Measurements from ENCODE around the gene PGBD4.

Gene PGBD4

DNA sequence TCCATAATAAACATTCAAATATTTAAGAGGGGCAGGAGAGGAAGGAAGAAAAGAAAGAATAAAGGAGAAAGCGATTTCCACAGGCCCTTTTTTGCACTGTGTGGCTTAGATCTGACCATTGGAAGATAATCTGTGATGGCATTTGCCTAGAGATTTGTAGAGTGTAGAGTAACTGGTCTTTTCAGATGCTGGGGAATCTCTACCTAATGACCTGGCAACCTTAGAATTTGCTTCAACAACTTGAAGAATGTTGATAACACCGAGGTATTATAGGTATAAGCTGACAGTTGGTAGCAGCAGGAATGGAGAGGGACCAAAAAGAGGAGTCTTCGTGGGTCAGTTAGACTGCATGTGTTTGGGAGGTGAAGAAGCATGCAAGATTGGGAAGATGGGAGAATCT is 41.9 kb upstream of the PGBD4 start:
- no peak for DNase-seq
- Histone ChIP-seq H3K9me3 (ENCODE audit: severe bottlenecking) (no peaks in the 10 kb centered on the region), H3K36me3 (no peaks in the 10 kb centered on the region), H3K27ac (no peak overlapping the region), H3K4me3 (ENCODE audit: low read depth, low read length) (no peak overlapping the region), H3K27me3 (ENCODE audit: insufficient read depth, low read depth, severe bottlenecking) (no peaks in the 10 kb centered on the region)
- TF ChIP-seq, protein P1, sequence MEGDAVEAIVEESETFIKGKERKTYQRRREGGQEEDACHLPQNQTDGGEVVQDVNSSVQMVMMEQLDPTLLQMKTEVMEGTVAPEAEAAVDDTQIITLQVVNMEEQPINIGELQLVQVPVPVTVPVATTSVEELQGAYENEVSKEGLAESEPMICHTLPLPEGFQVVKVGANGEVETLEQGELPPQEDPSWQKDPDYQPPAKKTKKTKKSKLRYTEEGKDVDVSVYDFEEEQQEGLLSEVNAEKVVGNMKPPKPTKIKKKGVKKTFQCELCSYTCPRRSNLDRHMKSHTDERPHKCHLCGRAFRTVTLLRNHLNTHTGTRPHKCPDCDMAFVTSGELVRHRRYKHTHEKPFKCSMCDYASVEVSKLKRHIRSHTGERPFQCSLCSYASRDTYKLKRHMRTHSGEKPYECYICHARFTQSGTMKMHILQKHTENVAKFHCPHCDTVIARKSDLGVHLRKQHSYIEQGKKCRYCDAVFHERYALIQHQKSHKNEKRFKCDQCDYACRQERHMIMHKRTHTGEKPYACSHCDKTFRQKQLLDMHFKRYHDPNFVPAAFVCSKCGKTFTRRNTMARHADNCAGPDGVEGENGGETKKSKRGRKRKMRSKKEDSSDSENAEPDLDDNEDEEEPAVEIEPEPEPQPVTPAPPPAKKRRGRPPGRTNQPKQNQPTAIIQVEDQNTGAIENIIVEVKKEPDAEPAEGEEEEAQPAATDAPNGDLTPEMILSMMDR (IDR thresholded peaks at IDR 0.05; ENCODE audit: low read depth, low read length) = no peak

DNA sequence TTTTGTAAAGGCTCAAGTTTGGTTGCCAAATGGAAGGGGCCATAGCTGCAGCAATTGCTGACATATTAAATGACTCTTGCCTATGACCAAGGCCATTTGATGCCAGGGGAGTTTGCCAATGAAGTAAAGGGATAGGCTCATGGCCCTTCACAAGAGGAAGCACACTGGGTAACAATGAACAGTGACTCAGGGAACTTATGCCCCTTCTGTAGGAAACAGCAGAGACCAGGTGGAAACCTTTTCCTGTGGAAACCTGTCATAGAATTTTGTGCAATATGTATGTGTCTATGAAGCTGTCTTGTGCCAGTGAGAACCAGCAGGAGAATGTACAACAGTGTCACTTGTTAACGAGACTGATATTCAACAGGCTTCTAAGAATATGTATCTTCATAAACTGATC is 37.4 kb upstream of the PGBD4 start:
- no peak for DNase-seq
- H3K9me3 ChIP-seq (ENCODE audit: severe bottlenecking) = no peaks in the 10 kb centered on the region
- no peaks in the 10 kb centered on the region for H3K36me3 ChIP-seq
- no peak overlapping the region for H3K27ac ChIP-seq
- TF ChIP-seq, protein P1 (IDR thresholded peaks at IDR 0.05; ENCODE audit: low read depth, low read length) = no peak
- no peaks in the 10 kb centered on the region for H3K27me3 ChIP-seq (ENCODE audit: insufficient read depth, low read depth, severe bottlenecking)
- H3K4me3 ChIP-seq (ENCODE audit: low read depth, low read length) = no peak overlapping the region

DNA sequence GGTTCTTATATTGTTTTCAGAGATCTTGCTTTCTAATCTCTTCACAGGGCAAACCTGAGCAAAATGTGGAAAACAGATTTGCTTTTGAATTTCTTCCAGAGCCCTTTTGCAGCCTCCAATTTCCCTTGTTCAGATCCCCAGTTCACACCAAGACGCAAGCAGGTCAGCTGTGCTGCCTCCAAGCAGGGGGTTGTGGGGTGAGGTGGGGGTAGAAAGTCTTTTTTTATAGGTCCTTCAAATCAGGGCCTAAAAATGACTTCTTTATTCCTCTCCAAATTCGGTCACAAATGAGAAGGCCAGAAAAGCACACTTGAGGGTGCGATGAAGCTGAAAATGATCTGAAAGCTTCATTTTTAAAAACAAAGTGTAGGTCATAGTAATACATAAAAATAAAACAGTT is 36.6 kb upstream of the PGBD4 start:
- no peaks in the 10 kb centered on the region for H3K27me3 ChIP-seq (ENCODE audit: insufficient read depth, low read depth, severe bottlenecking)
- TF ChIP-seq, protein P1 (IDR thresholded peaks at IDR 0.05; ENCODE audit: low read depth, low read length) = no peak
- H3K27ac ChIP-seq = no peak overlapping the region
- no peaks in the 10 kb centered on the region for H3K36me3 ChIP-seq
- DNase-seq = no peak
- no peaks in the 10 kb centered on the region for H3K9me3 ChIP-seq (ENCODE audit: severe bottlenecking)
- H3K4me3 ChIP-seq (ENCODE audit: low read depth, low read length) = no peak overlapping the region

DNA sequence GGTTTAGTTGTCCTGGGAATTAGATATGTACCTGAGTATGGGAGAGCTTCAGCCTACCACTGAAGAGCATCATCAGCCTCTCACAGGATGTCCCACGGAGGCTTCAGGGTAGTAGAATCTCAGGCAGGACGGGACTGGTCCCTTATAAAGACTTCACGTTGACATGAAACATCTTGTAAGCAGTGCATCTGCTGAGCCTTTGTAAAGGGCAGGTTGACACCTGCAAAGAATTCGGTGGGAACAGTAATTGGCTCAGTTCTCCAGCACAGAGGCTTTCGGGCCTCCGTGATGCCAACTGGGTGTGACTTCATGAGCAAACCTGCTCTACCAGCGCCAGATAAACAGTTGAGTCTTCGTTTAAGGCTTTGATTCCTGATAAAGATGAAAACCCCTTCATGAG is 35.9 kb upstream of the PGBD4 start:
- no peaks in the 10 kb centered on the region for H3K27me3 ChIP-seq (ENCODE audit: insufficient read depth, low read depth, severe bottlenecking)
- no peaks in the 10 kb centered on the region for H3K36me3 ChIP-seq
- TF ChIP-seq, protein P1 (IDR thresholded peaks at IDR 0.05; ENCODE audit: low read depth, low read length) = no peak
- H3K9me3 ChIP-seq (ENCODE audit: severe bottlenecking) = no peaks in the 10 kb centered on the region
- DNase-seq = no peak
- H3K27ac ChIP-seq = no peak overlapping the region
- no peak overlapping the region for H3K4me3 ChIP-seq (ENCODE audit: low read depth, low read length)

DNA sequence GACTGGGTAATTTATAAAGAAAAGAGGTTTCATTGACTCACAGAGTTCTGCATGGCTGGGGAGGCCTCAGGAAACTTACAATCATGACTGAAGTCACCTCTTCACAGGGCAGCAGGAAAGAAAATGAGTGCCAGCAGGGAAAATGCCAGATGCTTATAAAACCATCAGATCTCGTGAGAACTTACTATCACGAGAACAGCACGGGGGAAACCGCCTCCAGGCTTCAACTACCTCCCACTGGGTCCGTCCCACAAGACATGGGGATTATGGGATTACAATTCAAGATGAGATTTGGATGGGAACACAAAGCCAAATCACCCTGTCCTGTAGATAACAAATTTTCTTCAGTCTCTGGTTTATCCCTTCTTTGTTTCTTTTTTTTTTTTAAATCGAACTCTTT is 31.9 kb upstream of the PGBD4 start:
- DNase-seq = peak; percentile 30
- Histone ChIP-seq H3K4me3 (ENCODE audit: low read depth, low read length) (no peak overlapping the region), H3K36me3 (no peaks in the 10 kb centered on the region), H3K27ac (no peak overlapping the region), H3K27me3 (ENCODE audit: insufficient read depth, low read depth, severe bottlenecking) (no peaks in the 10 kb centered on the region), H3K9me3 (ENCODE audit: severe bottlenecking) (no peaks in the 10 kb centered on the region)
- TF ChIP-seq, protein P1 (IDR thresholded peaks at IDR 0.05; ENCODE audit: low read depth, low read length) = no peak

DNA sequence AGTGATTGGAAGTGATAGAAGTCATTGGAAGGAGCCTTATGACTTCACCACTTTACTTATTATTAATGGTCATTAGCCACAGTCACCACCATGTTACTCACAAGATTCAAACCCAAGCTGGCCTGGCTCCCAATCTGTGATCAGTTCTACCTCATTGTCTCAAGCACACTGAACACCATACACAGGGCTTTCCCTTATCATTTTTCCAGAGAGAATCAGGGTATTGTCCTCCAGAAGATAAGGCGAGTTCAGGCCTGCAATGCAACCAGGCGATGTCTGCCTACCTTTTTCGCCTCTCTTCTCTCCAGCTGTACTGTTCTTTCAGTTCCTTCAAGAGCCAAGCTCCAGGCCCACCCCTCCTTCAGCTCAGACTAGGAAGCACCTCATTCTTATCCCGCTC is 25.1 kb upstream of the PGBD4 start:
- TF ChIP-seq, protein P1 (IDR thresholded peaks at IDR 0.05; ENCODE audit: low read depth, low read length) = no peak

More for the DNA sequence above, 25.1 kb upstream of the PGBD4 start:
- Histone ChIP-seq H3K9me3 (ENCODE audit: severe bottlenecking) (no peaks in the 10 kb centered on the region), H3K27me3 (ENCODE audit: insufficient read depth, low read depth, severe bottlenecking) (no peaks in the 10 kb centered on the region), H3K4me3 (ENCODE audit: low read depth, low read length) (no peak overlapping the region), H3K27ac (no peak overlapping the region), H3K36me3 (no peaks in the 10 kb centered on the region)
- DNase-seq = no peak

All from WERI-Rb-1 (cell line).